Natural killer cell treated with Interleukin-12 subunit alpha and Interleukin-12 subunit beta and Interleukin-15 and Interleukin-18, amount 100 ng/mL, for 72 hours (primary cell): ENCODE measurements around the gene ZNF444. TPM values are rescaled to one million over a fixed set of nuclear protein-coding genes. Genes with fewer than 3 reads are reported as not detected.
"Not testable (repeated sequence)": the region's sequence is repeated elsewhere in the genome, so short reads cannot be mapped to it uniquely, and the experiment has no call there.

ENCODE experiments used
- ATAC-seq, 2 donors: fragments of 150-1000 bp; cut with Tn5 transposase in 1 of 2; sonication (Bioruptor Pico), chemical (Tn5 transposase) in 1 of 2; 2 replicates each; pipeline ENCODE4 v1.10.0; 2021
- DNase-seq: peaks from one replicate; pipeline ENCODE4 v3.0.0; 2022; ENCODE audit warnings: low spot score
- H3K27ac Mint-ChIP-seq, 2 donors: 1 replicate in 1 of 2; 2 replicates in 1 of 2; pipeline ENCODE4 v1.8.0; 2022; ENCODE audit warnings: mixed read lengths in 2 of 2, mild to moderate bottlenecking in 1 of 2, moderate library complexity in 1 of 2
- H3K27me3 Mint-ChIP-seq, 2 donors: 1 replicate in 1 of 2; 2 replicates in 1 of 2; pipeline ENCODE4 v1.8.0; 2022; ENCODE audit warnings: mixed read lengths in 2 of 2
- H3K36me3 Mint-ChIP-seq: one replicate; pipeline ENCODE4 v1.8.0; 2022; ENCODE audit warnings: mixed read lengths
- H3K4me1 Mint-ChIP-seq, 2 donors: 1 replicate in 1 of 2; 2 replicates in 1 of 2; pipeline ENCODE4 v1.8.0; 2022; ENCODE audit warnings: low read depth in 2 of 2, mixed read lengths in 2 of 2, mild to moderate bottlenecking in 1 of 2
- H3K4me3 Mint-ChIP-seq: one replicate; pipeline ENCODE4 v1.8.0; 2022; ENCODE audit warnings: mixed read lengths
- H3K9me3 Mint-ChIP-seq: 2 replicates; pipeline ENCODE4 v1.8.0; 2022; ENCODE audit warnings: mixed read lengths
- total RNA-seq, 2 donors: library from RNA; stranded (reverse); gene quantifications; one replicate each; pipeline ENCODE4 v1.2.3, GENCODE V29; 2022

Gene ZNF444
- total RNA-seq, 2 donors from 2014 or later = 23.2 to 50.6 TPM

- H3K27me3 Mint-ChIP-seq = no peaks in the 10 kb centered on the region
- no peaks in the 10 kb centered on the region for H3K36me3 Mint-ChIP-seq
- H3K4me1 Mint-ChIP-seq = peaks cover 17 to 28% of the 10 kb centered on the region in 2 donors
- H3K4me3 Mint-ChIP-seq = no peak overlapping the region
- no peak for ATAC-seq
- no peak for DNase-seq
- H3K9me3 Mint-ChIP-seq = no peaks in the 10 kb centered on the region
- H3K27ac Mint-ChIP-seq = no peak overlapping the region
Measured at GRCh38 chr19:56137405-56137804, 3.7 kb upstream of the ZNF444 start.

GRCh38 chr19:56138069-56138468, 3.0 kb upstream of the ZNF444 start:
- DNase-seq = no peak
- Mint-ChIP-seq H3K9me3 (no peaks in the 10 kb centered on the region), H3K4me3 (peak overlapping the region; percentile 47), H3K27me3 (no peaks in the 10 kb centered on the region), H3K4me1 (peaks cover 20 to 28% of the 10 kb centered on the region in 2 donors), H3K36me3 (no peaks in the 10 kb centered on the region), H3K27ac (no peak overlapping the region)
- ATAC-seq = no peak

- Mint-ChIP-seq H3K4me3 (peak overlapping the region; percentile 93), H3K27ac (peak overlapping the region; percentile 83 to 90), H3K27me3 (no peaks in the 10 kb centered on the region), H3K9me3 (no peaks in the 10 kb centered on the region), H3K36me3 (no peaks in the 10 kb centered on the region), H3K4me1 (peaks cover 28 to 41% of the 10 kb centered on the region in 2 donors)
- ATAC-seq (no peak), DNase-seq (no peak)
Measured at GRCh38 chr19:56139847-56140582, 1.1 kb upstream of the ZNF444 start.

GRCh38 chr19:56141417-56141993, 418 bp downstream of the ZNF444 start:
- H3K4me1 Mint-ChIP-seq = peaks cover 28 to 41% of the 10 kb centered on the region in 2 donors
- DNase-seq (no peak), ATAC-seq (no peak)
- H3K27me3 Mint-ChIP-seq = no peaks in the 10 kb centered on the region
- H3K4me3 Mint-ChIP-seq = peak overlapping the region; percentile 93
- H3K36me3 Mint-ChIP-seq = no peaks in the 10 kb centered on the region
- no peaks in the 10 kb centered on the region for H3K9me3 Mint-ChIP-seq
- H3K27ac Mint-ChIP-seq = peak overlapping the region; percentile 83 to 90

GRCh38 chr19:56142087-56142787, 1.1 kb downstream of the ZNF444 start:
- Mint-ChIP-seq H3K27ac (peak overlapping the region; percentile 83 to 90), H3K27me3 (no peaks in the 10 kb centered on the region), H3K4me1 (peaks cover 28 to 41% of the 10 kb centered on the region in 2 donors), H3K4me3 (peak overlapping the region; percentile 93), H3K36me3 (no peaks in the 10 kb centered on the region), H3K9me3 (no peaks in the 10 kb centered on the region)
- ATAC-seq (no peak), DNase-seq (no peak)

- no peak for DNase-seq
- Mint-ChIP-seq H3K9me3 (no peaks in the 10 kb centered on the region), H3K4me3 (no peak overlapping the region), H3K36me3 (no peaks in the 10 kb centered on the region), H3K27ac (no peak overlapping the region), H3K4me1 (peaks cover 28 to 41% of the 10 kb centered on the region in 2 donors), H3K27me3 (no peaks in the 10 kb centered on the region)
- ATAC-seq = no peak
Measured at GRCh38 chr19:56142897-56143434, 1.9 kb downstream of the ZNF444 start.

GRCh38 chr19:56144376-56144775, 3.3 kb downstream of the ZNF444 start:
- Mint-ChIP-seq H3K4me1 (peaks cover 28 to 36% of the 10 kb centered on the region in 2 donors), H3K27ac (peak overlapping the region in 1 of 2 donors; percentile 2), H3K9me3 (no peaks in the 10 kb centered on the region), H3K4me3 (no peak overlapping the region), H3K27me3 (no peaks in the 10 kb centered on the region), H3K36me3 (no peaks in the 10 kb centered on the region)
- DNase-seq (no peak), ATAC-seq (no peak)

- DNase-seq = no peak
- Mint-ChIP-seq H3K4me3 (no peak overlapping the region), H3K36me3 (no peaks in the 10 kb centered on the region), H3K27ac (no peak overlapping the region), H3K4me1 (peaks cover 25 to 31% of the 10 kb centered on the region in 2 donors), H3K27me3 (no peaks in the 10 kb centered on the region), H3K9me3 (no peaks in the 10 kb centered on the region)
- no peak for ATAC-seq
Measured at GRCh38 chr19:56144831-56145230, 3.7 kb downstream of the ZNF444 start.

GRCh38 chr19:56145698-56146097, 4.6 kb downstream of the ZNF444 start:
- Mint-ChIP-seq H3K27ac (no peak overlapping the region), H3K27me3 (no peaks in the 10 kb centered on the region), H3K4me1 (peaks cover 22 to 28% of the 10 kb centered on the region in 2 donors), H3K4me3 (no peak overlapping the region), H3K9me3 (no peaks in the 10 kb centered on the region), H3K36me3 (no peaks in the 10 kb centered on the region)
- no peak for DNase-seq
- no peak for ATAC-seq

- Mint-ChIP-seq H3K36me3 (no peaks in the 10 kb centered on the region), H3K4me3 (no peak overlapping the region), H3K27ac (no peak overlapping the region), H3K9me3 (no peaks in the 10 kb centered on the region), H3K27me3 (no peaks in the 10 kb centered on the region), H3K4me1 (peaks cover 17 to 21% of the 10 kb centered on the region in 2 donors)
- ATAC-seq = no peak
- DNase-seq = no peak
Measured at GRCh38 chr19:56146904-56147303, 5.8 kb downstream of the ZNF444 start.

- DNase-seq = no peak
- no peak overlapping the region for H3K4me3 Mint-ChIP-seq
- H3K27me3 Mint-ChIP-seq = no peaks in the 10 kb centered on the region
- ATAC-seq = no peak
- H3K9me3 Mint-ChIP-seq = no peaks in the 10 kb centered on the region
- H3K36me3 Mint-ChIP-seq = no peaks in the 10 kb centered on the region
- peaks cover 15 to 18% of the 10 kb centered on the region in 2 donors for H3K4me1 Mint-ChIP-seq
- H3K27ac Mint-ChIP-seq = no peak overlapping the region
Measured at GRCh38 chr19:56147307-56147706, 6.2 kb downstream of the ZNF444 start.

- H3K36me3 Mint-ChIP-seq = no peaks in the 10 kb centered on the region
Measured at GRCh38 chr19:56148096-56148495, 7.0 kb downstream of the ZNF444 start.

GRCh38 chr19:56148955-56149655, 8.0 kb downstream of the ZNF444 start:
- H3K9me3 Mint-ChIP-seq, H3K27me3 Mint-ChIP-seq, H3K4me3 Mint-ChIP-seq, H3K27ac Mint-ChIP-seq, H3K36me3 Mint-ChIP-seq, ATAC-seq, DNase-seq: not testable (repeated sequence)
- peaks cover 10 to 18% of the 10 kb centered on the region in 2 donors for H3K4me1 Mint-ChIP-seq

More at GRCh38 chr19:56148096-56148495, 7.0 kb downstream of the ZNF444 start:
- Mint-ChIP-seq H3K9me3 (no peaks in the 10 kb centered on the region), H3K4me3 (no peak overlapping the region), H3K27ac (no peak overlapping the region), H3K27me3 (no peaks in the 10 kb centered on the region), H3K4me1 (peaks cover 12 to 18% of the 10 kb centered on the region in 2 donors)
- DNase-seq (no peak), ATAC-seq (peak in 1 of 2 donors; percentile 26)
